ENCODE measurements around the gene PRLR.

DNA sequence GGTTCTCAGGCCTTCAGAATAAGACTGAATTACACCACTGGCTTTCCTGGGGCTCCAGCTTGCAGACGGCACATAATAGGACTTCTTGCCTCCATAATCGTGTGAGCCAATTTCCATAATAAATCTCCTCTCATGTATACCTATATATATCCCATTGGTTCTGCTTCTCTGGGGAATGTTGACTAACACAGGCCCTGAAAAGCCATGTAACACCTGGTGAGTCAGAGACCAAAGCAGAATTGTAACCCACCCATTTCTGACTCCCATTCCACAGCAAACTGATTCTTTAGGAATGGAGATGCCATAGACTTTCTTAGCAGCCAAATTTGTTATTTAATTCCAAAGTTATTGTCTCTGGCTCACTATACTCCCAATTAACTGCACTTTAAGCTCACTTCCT is 97.1 kb downstream of the PRLR start:
- no peak for TF ChIP-seq SP1 (IDR thresholded peaks at IDR 0.05)
- no peak for TF ChIP-seq SUZ12 (IDR thresholded peaks at IDR 0.05)
- no peak for TF ChIP-seq HDGF (IDR thresholded peaks at IDR 0.05; ENCODE audit: borderline replicate concordance)
- TF ChIP-seq ELF4 (IDR thresholded peaks at IDR 0.05), result no peak
- TF ChIP-seq FOXM1 (IDR thresholded peaks at IDR 0.05; ENCODE audit: borderline replicate concordance), result no peak
